NT2/D1 (cell line): ENCODE data around the gene EXOC2.

Experiments used
- SUZ12 ChIP-seq: IDR thresholded peaks from 2 replicates; pipeline ENCODE4 v1.6.1; 2011; ENCODE audit not compliant: insufficient read length, insufficient read depth; ENCODE audit errors: extremely low read depth
- YY1 ChIP-seq: IDR thresholded peaks from 2 replicates; pipeline ENCODE4 v1.6.1; 2011; ENCODE audit not compliant: insufficient read length, insufficient read depth
- ZNF274 ChIP-seq: IDR thresholded peaks from 2 replicates; pipeline ENCODE4 v1.6.1; 2011; ENCODE audit warnings: mild to moderate bottlenecking, low read depth, low read length

GRCh38 chr6:520820-521219 lies 172.1 kb downstream of the EXOC2 start:
- TF ChIP-seq YY1, result no peak
- no peak for TF ChIP-seq ZNF274
- TF ChIP-seq SUZ12, result no peak
